SK-N-MC (cell line): ENCODE measurements around the gene EMP2.

Experiments used
- DNase-seq: peaks from one replicate; pipeline ENCODE4 v3.0.0-alpha.2; 2011; ENCODE audit warnings: low read depth, low spot score
- H3K27ac ChIP-seq: fragments of 200-600 bp; sonication (generic); 2 replicates; pipeline ENCODE4 v1.5.1; 2016; ENCODE audit warnings: mixed run types
- H3K36me3 ChIP-seq: fragments of 200-600 bp; sonication (generic); 2 replicates; pipeline ENCODE4 v1.6.1; 2017; ENCODE audit warnings: antibody characterized with exemption, low read length, mixed read lengths; ENCODE audit not compliant: insufficient read depth
- H3K4me3 ChIP-seq: fragments of 200-600 bp; sonication (generic); 2 replicates; pipeline ENCODE4 v1.5.1; 2016
- H3K9ac ChIP-seq: fragments of 200-600 bp; sonication (generic); 2 replicates; pipeline ENCODE4 v1.8.0; 2017; ENCODE audit warnings: mixed run types, mixed read lengths; ENCODE audit not compliant: insufficient read length
- H3K9me3 ChIP-seq: fragments of 200-600 bp; sonication (generic); 2 replicates; pipeline ENCODE4 v1.6.1; 2017; ENCODE audit warnings: low read depth, mild to moderate bottlenecking, antibody characterized with exemption, low read length, moderate library complexity, mixed read lengths
- EZH2 ChIP-seq: fragments of 200-600 bp; sonication (generic); IDR thresholded peaks from one replicate; pipeline ENCODE4 v1.6.1; 2017; ENCODE audit warnings: antibody characterized with exemption
- FOXP2 ChIP-seq: optimal IDR thresholded peaks from 2 replicates; pipeline ENCODE3; 2011; ENCODE audit warnings: mild to moderate bottlenecking, moderate library complexity; ENCODE audit not compliant: insufficient read depth; ENCODE audit errors: extremely low read length, control extremely low read depth
- POLR2AphosphoS5 ChIP-seq: IDR thresholded peaks from 2 replicates; pipeline ENCODE4 v1.6.1; 2012; ENCODE audit warnings: mild to moderate bottlenecking, low read depth, low read length, borderline replicate concordance

EMP2 gene

GRCh38 chr16:10584981-10585438 lies 4.6 kb upstream of the EMP2 start:
- no peaks in the 10 kb centered on the region for H3K9me3 ChIP-seq
- no peak overlapping the region for H3K4me3 ChIP-seq
- no peak overlapping the region for H3K27ac ChIP-seq
- TF ChIP-seq POLR2AphosphoS5, result no peak
- no peak for TF ChIP-seq EZH2
- TF ChIP-seq FOXP2, result no peak
- no peak for DNase-seq
- no peaks in the 10 kb centered on the region for H3K36me3 ChIP-seq
- H3K9ac ChIP-seq, result no peak overlapping the region

- DNase-seq, result no peak
- H3K36me3 ChIP-seq, result no peaks in the 10 kb centered on the region
- no peak overlapping the region for H3K27ac ChIP-seq
- H3K4me3 ChIP-seq, result no peak overlapping the region
- no peak overlapping the region for H3K9ac ChIP-seq
- H3K9me3 ChIP-seq, result no peaks in the 10 kb centered on the region
- no peak for TF ChIP-seq POLR2AphosphoS5
- TF ChIP-seq EZH2, result no peak
- TF ChIP-seq FOXP2, result no peak
These were observed 2.9 kb upstream of the EMP2 start for GRCh38 chr16:10583269-10583668.

GRCh38 chr16:10581507-10581906 lies 1.1 kb upstream of the EMP2 start:
- Histone ChIP-seq H3K9ac (no peak overlapping the region), H3K9me3 (no peaks in the 10 kb centered on the region), H3K4me3 (no peak overlapping the region), H3K36me3 (no peaks in the 10 kb centered on the region), H3K27ac (no peak overlapping the region)
- DNase-seq, result no peak
- no peak for TF ChIP-seq FOXP2
- TF ChIP-seq EZH2, result no peak
- TF ChIP-seq POLR2AphosphoS5, result no peak

- TF ChIP-seq POLR2AphosphoS5, result no peak
- no peak for TF ChIP-seq EZH2
- no peak for TF ChIP-seq FOXP2
- no peak for DNase-seq
- Histone ChIP-seq H3K9me3 (no peaks in the 10 kb centered on the region), H3K9ac (no peak overlapping the region), H3K4me3 (peak overlapping the region; percentile 83), H3K27ac (no peak overlapping the region), H3K36me3 (no peaks in the 10 kb centered on the region)
These were observed 467 bp upstream of the EMP2 start for GRCh38 chr16:10580883-10581247.

GRCh38 chr16:10579575-10579964 lies 828 bp downstream of the EMP2 start:
- Histone ChIP-seq H3K9ac (peak overlapping the region; percentile 78), H3K9me3 (no peaks in the 10 kb centered on the region), H3K27ac (no peak overlapping the region), H3K36me3 (no peaks in the 10 kb centered on the region), H3K4me3 (peak overlapping the region; percentile 83)
- no peak for DNase-seq
- TF ChIP-seq POLR2AphosphoS5, result no peak
- no peak for TF ChIP-seq FOXP2
- no peak for TF ChIP-seq EZH2

GRCh38 chr16:10578474-10579316 lies 1.7 kb downstream of the EMP2 start:
- Histone ChIP-seq H3K9ac (no peak overlapping the region), H3K27ac (no peak overlapping the region), H3K9me3 (no peaks in the 10 kb centered on the region), H3K4me3 (no peak overlapping the region; the same call in 1 of the 2 replicates), H3K36me3 (no peaks in the 10 kb centered on the region)
- no peak for DNase-seq
- no peak for TF ChIP-seq FOXP2
- no peak for TF ChIP-seq POLR2AphosphoS5
- no peak for TF ChIP-seq EZH2

- TF ChIP-seq POLR2AphosphoS5 (no peak), EZH2 (no peak), FOXP2 (no peak)
- no peak overlapping the region for H3K9ac ChIP-seq
- no peak overlapping the region for H3K4me3 ChIP-seq
- no peaks in the 10 kb centered on the region for H3K9me3 ChIP-seq
- no peak overlapping the region for H3K27ac ChIP-seq
- no peak for DNase-seq
- H3K36me3 ChIP-seq, result no peaks in the 10 kb centered on the region
These were observed 2.8 kb downstream of the EMP2 start for GRCh38 chr16:10577305-10578202.
